CD8-positive, alpha-beta memory T cell (primary cell): Measurements from ENCODE around the gene SLC41A3. TPM values are rescaled to one million over a fixed set of nuclear protein-coding genes. Genes with fewer than 3 reads are reported as not detected.
"Not testable (repeated sequence)": the region's sequence is repeated elsewhere in the genome, so short reads cannot be mapped to it uniquely, and the experiment has no call there.

ENCODE experiments used
- CTCF ChIA-PET: fragments of 350-600 bp; sonication (Branson Sonifier 250); formaldehyde crosslinking; loops from one replicate; lab custom pipeline; 2021; ENCODE audit warnings: antibody characterized with exemption; lab: Charles Lee
- POLR2A ChIA-PET: fragments of 350-600 bp; sonication (Branson Sonifier 250); formaldehyde crosslinking; loops from one replicate; lab custom pipeline; 2021; ENCODE audit warnings: antibody characterized with exemption; lab: Charles Lee
- DNase-seq, 5 donors: peaks; one replicate each; pipeline versions ENCODE4 v3.0.0 to v3.0.0-alpha.2; 2020 to 2022; ENCODE audit warnings: mixed read lengths in 1 of 5
- H3K27ac ChIP-seq: one replicate; pipeline ENCODE4 v1.7.0; 2013; ENCODE audit warnings: low read depth, mild to moderate bottlenecking, low read length, moderate library complexity
- H3K27me3 ChIP-seq: 2 replicates; pipeline ENCODE4 v1.7.0; 2013; ENCODE audit warnings: low read length, mild to moderate bottlenecking; ENCODE audit not compliant: insufficient read depth, poor library complexity, severe bottlenecking
- H3K36me3 ChIP-seq: 2 replicates; pipeline ENCODE4 v1.7.0; 2013; ENCODE audit warnings: mild to moderate bottlenecking, low read length, moderate library complexity; ENCODE audit not compliant: insufficient read depth
- H3K4me1 ChIP-seq: 2 replicates; pipeline ENCODE4 v1.7.0; 2013; ENCODE audit warnings: mild to moderate bottlenecking, low read length, moderate library complexity; ENCODE audit not compliant: insufficient read depth
- H3K4me3 ChIP-seq: 2 replicates; pipeline ENCODE4 v1.7.0; 2013; ENCODE audit warnings: mild to moderate bottlenecking, low read length
- H3K9me3 ChIP-seq: 2 replicates; pipeline ENCODE4 v1.7.0; 2013; ENCODE audit warnings: mild to moderate bottlenecking, low read length
- H3K27ac Mint-ChIP-seq, 8 donors: one replicate each; pipeline ENCODE4 v1.8.0; 2020 to 2021; ENCODE audit warnings: mixed read lengths in 8 of 8, mild to moderate bottlenecking in 6 of 8, inconsistent platforms in 3 of 8, moderate library complexity in 3 of 8
- H3K27me3 Mint-ChIP-seq, 2 donors: one replicate each; pipeline ENCODE4 v1.8.0; 2020 to 2021; ENCODE audit warnings: mixed read lengths in 2 of 2, mild to moderate bottlenecking in 1 of 2, moderate library complexity in 1 of 2
- H3K36me3 Mint-ChIP-seq, 3 donors: one replicate each; pipeline ENCODE4 v1.8.0; 2020 to 2021; ENCODE audit warnings: mixed read lengths in 3 of 3, inconsistent platforms in 1 of 3, mild to moderate bottlenecking in 1 of 3
- H3K4me1 Mint-ChIP-seq, 3 donors: one replicate each; pipeline ENCODE4 v1.8.0; 2020 to 2021; ENCODE audit warnings: mixed read lengths in 3 of 3, inconsistent platforms in 1 of 3, mild to moderate bottlenecking in 1 of 3
- H3K4me3 Mint-ChIP-seq, 7 donors: one replicate each; pipeline ENCODE4 v1.8.0; 2020 to 2021; ENCODE audit warnings: mixed read lengths in 7 of 7, mild to moderate bottlenecking in 6 of 7, moderate library complexity in 4 of 7, inconsistent platforms in 2 of 7
- H3K9me3 Mint-ChIP-seq, 5 donors: one replicate each; pipeline ENCODE4 v1.8.0; 2020 to 2022; ENCODE audit warnings: mixed read lengths in 5 of 5, mild to moderate bottlenecking in 3 of 5, moderate library complexity in 2 of 5, inconsistent platforms in 1 of 5
- polyA plus RNA-seq: library from polyadenylated mRNA; unstranded; fragments of 300-500 nt; fragmentation: Illumina TruSeq; gene quantifications from one replicate; pipeline ENCODE4 v1.2.3, GENCODE V29; 2021
- total RNA-seq, 2 experiments: library from RNA; stranded (reverse); gene quantifications; one replicate each; pipeline ENCODE4 v1.2.3, GENCODE V29; 2021

SLC41A3 gene
- total and polyA plus RNA-seq, 3 experiments from 2014 or later = 25.8 to 28.0 (median 25.8) TPM

DNA sequence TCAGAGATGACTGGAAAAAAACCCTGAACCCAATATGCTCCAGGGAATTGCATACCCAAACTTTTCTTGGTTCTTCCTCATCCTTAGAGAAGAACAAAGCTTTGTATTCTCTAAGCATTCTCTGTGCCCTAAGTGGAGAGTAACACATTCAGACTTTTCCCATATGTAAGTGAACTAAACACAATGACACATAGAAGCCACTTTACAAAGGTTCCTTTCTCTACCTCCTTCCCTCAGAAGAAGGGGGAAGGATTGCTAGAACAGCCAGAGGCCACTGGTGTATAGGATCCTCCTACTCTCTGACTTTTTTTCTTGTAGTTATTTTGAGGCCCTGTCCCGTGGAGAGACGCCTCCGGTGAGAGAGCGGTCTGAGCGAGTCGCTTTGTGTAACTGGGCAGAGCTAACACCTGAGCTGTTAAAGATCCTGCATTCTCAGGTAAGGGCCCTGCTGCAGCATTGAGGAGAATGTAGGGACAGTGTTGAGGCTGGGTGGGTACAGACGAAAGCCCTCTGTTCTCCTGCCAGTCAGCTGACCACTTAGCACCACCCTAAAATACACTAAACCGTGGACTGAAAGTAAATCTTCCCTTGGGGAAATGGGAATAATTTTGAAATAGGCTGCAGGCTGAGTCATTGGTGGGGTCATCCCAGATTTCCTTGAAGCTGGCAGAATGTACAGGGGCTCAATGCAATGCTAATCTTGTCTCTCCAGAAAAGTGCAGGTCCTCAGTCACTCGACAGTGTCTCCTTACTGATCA lies 108.5 kb downstream of the SLC41A3 start:
- H3K36me3 ChIP-seq = not testable (repeated sequence)

DNA sequence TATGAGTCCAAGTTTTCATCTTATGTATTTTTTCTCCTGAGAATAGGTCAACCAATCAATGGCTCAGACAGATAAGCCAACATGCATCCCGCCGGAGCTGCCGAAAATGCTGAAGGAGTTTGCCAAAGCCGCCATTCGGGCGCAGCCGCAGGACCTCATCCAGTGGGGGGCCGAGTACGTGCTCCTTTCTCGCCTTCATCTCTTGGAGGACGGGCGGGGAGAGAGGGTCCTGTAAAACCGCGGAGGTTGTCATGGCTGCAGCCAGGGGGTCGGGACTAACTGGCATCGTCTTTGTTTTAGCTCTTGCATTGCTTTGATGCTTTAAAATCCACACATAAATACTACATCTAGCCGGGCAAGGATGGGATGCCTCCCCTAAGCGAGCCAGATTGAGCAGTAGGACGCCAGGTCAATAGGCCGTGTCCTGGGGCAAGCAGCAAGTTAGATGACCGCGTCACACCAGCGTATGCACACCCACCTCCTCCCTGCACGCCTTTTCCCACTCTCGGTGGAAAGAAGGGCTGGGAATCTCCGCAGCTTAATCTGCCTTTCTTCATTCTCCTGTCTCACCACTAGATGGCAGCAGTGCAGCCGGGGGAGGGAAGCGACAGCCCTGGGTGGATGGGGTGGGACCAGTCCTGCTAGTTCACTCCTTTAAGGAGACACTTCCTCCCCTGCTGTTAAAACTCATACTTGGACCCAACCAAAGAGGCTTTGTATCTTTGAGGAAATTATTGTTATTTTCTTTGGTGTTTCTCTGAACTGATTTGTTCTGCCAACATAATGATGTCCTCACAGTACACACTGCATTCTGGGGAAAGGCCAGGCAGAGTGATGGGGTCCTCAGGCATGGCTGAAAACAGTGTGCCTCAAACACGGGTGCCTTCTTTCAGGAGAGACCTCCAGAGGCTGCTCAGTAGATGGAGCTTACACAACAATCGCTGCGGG lies 111.7 kb downstream of the SLC41A3 start:
- CTCF ChIA-PET = interaction anchor here (0.6 to 2.5 kb wide), 4 partner anchors 15 to 112 kb away, joined by 3 to 7 read pairs (median 3); partner anchors contain the start of gene SLC41A3
- H3K36me3 Mint-ChIP-seq, H3K27ac ChIP-seq, H3K9me3 ChIP-seq, H3K4me1 ChIP-seq, H3K27me3 ChIP-seq, H3K9me3 Mint-ChIP-seq, H3K36me3 ChIP-seq, H3K4me3 ChIP-seq, POLR2A ChIA-PET: not testable (repeated sequence)
- Mint-ChIP-seq H3K27ac (peak overlapping the region in 1 of 8 donors; percentile 34), H3K4me1 (peaks cover 7 to 12% (median 7%) of the 10 kb centered on the region in 3 donors), H3K4me3 (peak overlapping the region in 6 of 7 donors; percentile 29 to 69 (median 62)), H3K27me3 (peaks cover 22 to 24% of the 10 kb centered on the region in 2 donors)
- DNase-seq = peak in 4 of 5 donors; percentile 21 to 67 (median 40)

More for the DNA sequence above, 108.5 kb downstream of the SLC41A3 start:
- H3K4me1 ChIP-seq, DNase-seq, H3K36me3 Mint-ChIP-seq, H3K9me3 ChIP-seq, H3K4me3 Mint-ChIP-seq, H3K9me3 Mint-ChIP-seq, H3K27ac Mint-ChIP-seq, H3K27ac ChIP-seq, H3K4me3 ChIP-seq, CTCF ChIA-PET, POLR2A ChIA-PET, H3K27me3 ChIP-seq, H3K4me1 Mint-ChIP-seq: not testable (repeated sequence)
- peaks cover 16 to 20% of the 10 kb centered on the region in 2 donors for H3K27me3 Mint-ChIP-seq

DNA sequence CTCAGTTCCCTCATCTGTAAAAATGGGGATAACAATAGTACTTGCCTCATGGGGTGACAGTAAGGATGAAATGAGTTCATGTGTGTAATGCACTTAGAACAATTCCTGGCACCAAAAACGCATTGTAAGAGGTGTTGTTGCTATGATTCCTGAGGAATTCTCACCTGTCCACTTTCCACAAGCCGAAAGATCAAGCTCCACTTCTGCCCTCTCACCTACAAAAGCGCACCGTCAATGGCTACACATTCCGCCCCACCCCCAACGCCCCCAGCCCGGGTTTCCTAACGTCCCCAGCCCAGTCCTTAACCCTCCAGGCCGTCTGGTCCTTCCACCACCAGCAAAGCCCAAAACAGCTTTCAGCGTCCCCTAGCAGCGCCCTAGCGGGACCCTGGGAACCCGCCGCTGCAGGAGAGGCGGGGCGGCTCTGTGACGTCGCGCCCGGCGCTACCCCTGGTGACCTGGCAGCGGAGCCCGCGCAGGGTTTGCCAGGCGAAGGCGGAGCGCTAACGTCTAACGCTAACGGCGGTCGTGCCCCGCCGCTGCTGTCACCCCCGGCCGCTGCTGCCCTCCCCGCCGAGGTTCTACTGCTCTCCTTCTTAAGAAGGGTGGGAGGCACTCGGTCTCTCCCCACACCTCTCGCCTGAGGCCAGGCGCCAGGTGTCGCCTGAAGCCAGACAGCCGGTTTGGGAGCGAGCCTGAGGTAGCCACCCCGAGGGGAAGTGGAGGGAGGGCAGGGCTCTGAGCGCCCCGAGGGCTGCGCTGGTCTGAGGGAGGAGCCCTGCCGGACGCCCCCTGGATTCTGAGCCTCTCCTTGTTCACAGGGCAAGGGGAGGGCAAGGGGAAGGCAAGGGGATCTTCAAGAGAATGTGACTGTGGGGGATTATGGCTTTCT lies 115.0 kb downstream of the SLC41A3 start, which contains the start of gene ROPN1B:
Gene ROPN1B, plus strand, starts transcription at position 478 of the 892 bp plus-strand sequence. CDS start 2,877 bp downstream, outside the sequence.
- H3K4me1 Mint-ChIP-seq = peaks cover 7 to 12% (median 7%) of the 10 kb centered on the region in 3 donors
- H3K27me3 Mint-ChIP-seq = peaks cover 26 to 28% of the 10 kb centered on the region in 2 donors
- H3K27ac ChIP-seq, CTCF ChIA-PET, H3K4me1 ChIP-seq, H3K36me3 Mint-ChIP-seq, H3K9me3 Mint-ChIP-seq, H3K9me3 ChIP-seq, H3K36me3 ChIP-seq, POLR2A ChIA-PET, DNase-seq, H3K4me3 ChIP-seq, H3K27me3 ChIP-seq: not testable (repeated sequence)
- peak within 1 kb of the TSS; percentile 38 to 78 (median 68) for H3K4me3 Mint-ChIP-seq
- peak within 1 kb of the TSS in 1 of 8 donors; percentile 74 for H3K27ac Mint-ChIP-seq

DNA sequence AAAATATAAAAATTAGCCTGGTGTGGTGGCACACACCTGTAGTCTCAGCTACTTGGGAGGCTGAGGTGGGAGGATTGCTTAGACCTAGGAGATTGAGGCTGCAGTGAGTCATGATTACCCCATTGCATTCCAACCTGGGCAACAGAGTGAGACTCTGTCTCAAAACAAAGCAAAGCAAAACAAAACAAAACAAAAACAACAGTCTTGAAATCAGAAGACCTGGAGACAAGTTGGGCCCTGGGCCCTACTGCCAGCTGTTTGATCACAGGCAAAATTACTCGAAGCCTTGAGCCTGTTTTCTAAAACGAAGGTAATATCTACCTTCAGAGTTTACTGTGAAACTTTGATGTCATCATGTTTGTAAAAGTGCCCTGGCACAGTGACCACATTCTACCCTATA lies 115.8 kb downstream of the SLC41A3 start:
- H3K36me3 ChIP-seq, H3K36me3 Mint-ChIP-seq, DNase-seq, H3K27me3 ChIP-seq, H3K4me3 ChIP-seq, H3K4me1 ChIP-seq, POLR2A ChIA-PET, H3K9me3 Mint-ChIP-seq, CTCF ChIA-PET, H3K9me3 ChIP-seq, H3K27ac ChIP-seq: not testable (repeated sequence)
- Mint-ChIP-seq H3K27ac (peak overlapping the region in 1 of 8 donors; percentile 74), H3K27me3 (peaks cover 26 to 29% of the 10 kb centered on the region in 2 donors), H3K4me3 (peak overlapping the region in 1 of 7 donors; percentile 24), H3K4me1 (peaks cover 7 to 12% (median 7%) of the 10 kb centered on the region in 3 donors)

- ChIA-PET POLR2A (no interaction called here), CTCF (no interaction called here)
- DNase-seq = no peak
- Histone ChIP-seq H3K9me3 (no peaks in the 10 kb centered on the region), H3K36me3 (no peaks in the 10 kb centered on the region), H3K27ac (no peak overlapping the region), H3K4me1 (peaks cover 4% of the 10 kb centered on the region), H3K4me3 (no peak overlapping the region), H3K27me3 (peaks cover 5% of the 10 kb centered on the region)
- H3K36me3 Mint-ChIP-seq = no peaks in the 10 kb centered on the region
- peaks cover 20 to 26% of the 10 kb centered on the region in 2 donors for H3K27me3 Mint-ChIP-seq
- no peaks in the 10 kb centered on the region for H3K9me3 Mint-ChIP-seq
- no peak overlapping the region for H3K27ac Mint-ChIP-seq
- peaks cover 4 to 7% (median 5%) of the 10 kb centered on the region in 3 donors for H3K4me1 Mint-ChIP-seq
- H3K4me3 Mint-ChIP-seq = no peak overlapping the region
Measured at GRCh38 chr3:125967156-125967555, 116.8 kb downstream of the SLC41A3 start.

DNA sequence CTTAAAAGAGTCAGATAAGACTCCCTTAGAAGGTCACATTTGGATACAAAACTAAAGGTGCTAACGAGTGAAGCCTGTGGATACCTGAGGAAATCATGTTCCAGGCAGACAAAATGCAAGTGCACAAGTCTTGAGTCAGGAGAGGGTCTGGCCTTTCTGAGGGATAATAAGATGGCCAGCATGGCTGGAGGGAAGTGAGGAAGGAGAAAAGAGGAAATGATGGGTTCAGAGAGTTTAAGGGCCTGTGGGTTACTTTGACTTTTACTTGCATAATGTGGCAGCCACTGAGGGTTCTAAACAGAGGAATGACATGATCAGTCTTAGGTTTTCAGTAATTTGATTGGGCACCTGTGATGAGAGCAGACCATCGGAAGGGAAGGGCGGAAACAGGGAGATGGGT lies 118.4 kb downstream of the SLC41A3 start:
- ChIA-PET CTCF (no interaction called here), POLR2A (no interaction called here)
- DNase-seq = no peak
- Mint-ChIP-seq H3K9me3 (no peaks in the 10 kb centered on the region), H3K36me3 (no peaks in the 10 kb centered on the region), H3K27ac (no peak overlapping the region), H3K4me3 (no peak overlapping the region), H3K4me1 (peaks cover 0 to 3% (median 1%) of the 10 kb centered on the region in 3 donors), H3K27me3 (peaks cover 9 to 14% of the 10 kb centered on the region in 2 donors)
- no peak overlapping the region for H3K4me3 ChIP-seq
- no peak overlapping the region for H3K27ac ChIP-seq
- no peaks in the 10 kb centered on the region for H3K27me3 ChIP-seq
- no peaks in the 10 kb centered on the region for H3K36me3 ChIP-seq
- H3K4me1 ChIP-seq = no peaks in the 10 kb centered on the region
- no peaks in the 10 kb centered on the region for H3K9me3 ChIP-seq

DNA sequence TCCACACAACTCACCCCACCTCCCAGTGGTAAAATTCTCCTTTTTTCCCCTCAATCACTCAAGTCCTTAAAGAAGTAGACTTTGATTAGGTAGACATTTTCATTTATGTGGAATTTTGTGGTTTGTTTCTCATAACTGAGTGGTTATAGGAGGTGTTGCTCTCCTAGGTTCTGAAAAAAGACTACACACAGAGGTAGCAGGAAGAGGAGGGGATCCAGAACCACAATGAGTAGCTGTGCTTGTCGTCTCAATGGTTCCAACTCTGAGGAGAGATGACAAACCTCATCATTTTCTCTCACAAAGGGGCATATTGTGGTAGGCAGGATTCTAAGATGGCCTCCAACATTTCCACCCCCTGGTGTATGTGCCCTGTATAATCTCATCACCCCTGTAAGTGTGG lies 120.1 kb downstream of the SLC41A3 start:
- H3K36me3 Mint-ChIP-seq, H3K4me3 ChIP-seq, H3K27ac Mint-ChIP-seq, H3K27ac ChIP-seq, H3K36me3 ChIP-seq, CTCF ChIA-PET, H3K9me3 Mint-ChIP-seq, H3K4me1 ChIP-seq, H3K27me3 ChIP-seq, H3K9me3 ChIP-seq, H3K4me3 Mint-ChIP-seq, DNase-seq, H3K4me1 Mint-ChIP-seq, POLR2A ChIA-PET: not testable (repeated sequence)
- H3K27me3 Mint-ChIP-seq = peaks cover 9 to 17% of the 10 kb centered on the region in 2 donors
